DMS53 treated with DMSO at 0.1 percent for 48 hours (cell line): ENCODE results near the gene PDGFB.
A peak's percentile ranks its signal among the peaks of the same experiment; 100 is the strongest.

Experiments used
- DNase-seq: peaks from one replicate; lab custom pipeline; 2025; ENCODE audit not compliant: unreplicated experiment; lab: John Stamatoyannopoulos, UW

PDGFB gene

GRCh38 chr22:39254789-39255298, 10.1 kb upstream of the PDGFB start:
- DNase-seq, result no peak

- no peak for DNase-seq
Measured at GRCh38 chr22:39254122-39254521, 9.3 kb upstream of the PDGFB start.

GRCh38 chr22:39253435-39254070, 8.8 kb upstream of the PDGFB start:
- DNase-seq, result peak; percentile 63

GRCh38 chr22:39252461-39253434, 8.0 kb upstream of the PDGFB start:
- no peak for DNase-seq

GRCh38 chr22:39251762-39252460, 7.1 kb upstream of the PDGFB start:
- peak; percentile 28 for DNase-seq

- DNase-seq, result no peak
Measured at GRCh38 chr22:39250838-39251237, 6.1 kb upstream of the PDGFB start.

GRCh38 chr22:39250131-39250530, 5.3 kb upstream of the PDGFB start:
- no peak for DNase-seq

GRCh38 chr22:39249086-39249704, 4.4 kb upstream of the PDGFB start:
- no peak for DNase-seq

GRCh38 chr22:39248254-39248653, 3.5 kb upstream of the PDGFB start:
- no peak for DNase-seq

GRCh38 chr22:39247361-39247760, 2.6 kb upstream of the PDGFB start:
- DNase-seq, result no peak

- no peak for DNase-seq
Measured at GRCh38 chr22:39246690-39247332, 2.0 kb upstream of the PDGFB start.

GRCh38 chr22:39246217-39246616, 1.4 kb upstream of the PDGFB start:
- DNase-seq, result no peak

GRCh38 chr22:39245130-39246039, 603 bp upstream of the PDGFB start:
- no peak for DNase-seq

- DNase-seq, result no peak
Measured at GRCh38 chr22:39244136-39244495, 666 bp downstream of the PDGFB start.

GRCh38 chr22:39243439-39244135, 1.2 kb downstream of the PDGFB start:
- DNase-seq, result peak; percentile 40

GRCh38 chr22:39242595-39243438, 2.0 kb downstream of the PDGFB start:
- peak; percentile 61 for DNase-seq

- no peak for DNase-seq
Measured at GRCh38 chr22:39241794-39242594, 2.8 kb downstream of the PDGFB start.
